Breast epithelium (tissue), 3 donors: ENCODE results near the gene SKAP2.

Experiments
- POLR2A ChIP-seq: fragments of 450-650 bp; IDR thresholded peaks from one replicate; pipeline ENCODE4 v1.6.1; 2016; ENCODE audit warnings: antibody characterized with exemption, mild to moderate bottlenecking, moderate library complexity
- TF ChIP-seq, protein P1 (sequence below), 3 donors: fragments of 450-650 bp; IDR thresholded peaks; one replicate each; pipeline ENCODE4 v1.5.1; 2016 to 2017; ENCODE audit warnings: antibody characterized with exemption in 3 of 3, mild to moderate bottlenecking in 3 of 3, moderate library complexity in 3 of 3

- TF ChIP-seq, protein P1, sequence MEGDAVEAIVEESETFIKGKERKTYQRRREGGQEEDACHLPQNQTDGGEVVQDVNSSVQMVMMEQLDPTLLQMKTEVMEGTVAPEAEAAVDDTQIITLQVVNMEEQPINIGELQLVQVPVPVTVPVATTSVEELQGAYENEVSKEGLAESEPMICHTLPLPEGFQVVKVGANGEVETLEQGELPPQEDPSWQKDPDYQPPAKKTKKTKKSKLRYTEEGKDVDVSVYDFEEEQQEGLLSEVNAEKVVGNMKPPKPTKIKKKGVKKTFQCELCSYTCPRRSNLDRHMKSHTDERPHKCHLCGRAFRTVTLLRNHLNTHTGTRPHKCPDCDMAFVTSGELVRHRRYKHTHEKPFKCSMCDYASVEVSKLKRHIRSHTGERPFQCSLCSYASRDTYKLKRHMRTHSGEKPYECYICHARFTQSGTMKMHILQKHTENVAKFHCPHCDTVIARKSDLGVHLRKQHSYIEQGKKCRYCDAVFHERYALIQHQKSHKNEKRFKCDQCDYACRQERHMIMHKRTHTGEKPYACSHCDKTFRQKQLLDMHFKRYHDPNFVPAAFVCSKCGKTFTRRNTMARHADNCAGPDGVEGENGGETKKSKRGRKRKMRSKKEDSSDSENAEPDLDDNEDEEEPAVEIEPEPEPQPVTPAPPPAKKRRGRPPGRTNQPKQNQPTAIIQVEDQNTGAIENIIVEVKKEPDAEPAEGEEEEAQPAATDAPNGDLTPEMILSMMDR (IDR thresholded peaks at IDR 0.05), result no peak
- TF ChIP-seq POLR2A, result no peak
These were observed 173.0 kb downstream of the SKAP2 start for GRCh38 chr7:26691406-26691805.
